ENCODE results near the gene TMEM106B.

DNA sequence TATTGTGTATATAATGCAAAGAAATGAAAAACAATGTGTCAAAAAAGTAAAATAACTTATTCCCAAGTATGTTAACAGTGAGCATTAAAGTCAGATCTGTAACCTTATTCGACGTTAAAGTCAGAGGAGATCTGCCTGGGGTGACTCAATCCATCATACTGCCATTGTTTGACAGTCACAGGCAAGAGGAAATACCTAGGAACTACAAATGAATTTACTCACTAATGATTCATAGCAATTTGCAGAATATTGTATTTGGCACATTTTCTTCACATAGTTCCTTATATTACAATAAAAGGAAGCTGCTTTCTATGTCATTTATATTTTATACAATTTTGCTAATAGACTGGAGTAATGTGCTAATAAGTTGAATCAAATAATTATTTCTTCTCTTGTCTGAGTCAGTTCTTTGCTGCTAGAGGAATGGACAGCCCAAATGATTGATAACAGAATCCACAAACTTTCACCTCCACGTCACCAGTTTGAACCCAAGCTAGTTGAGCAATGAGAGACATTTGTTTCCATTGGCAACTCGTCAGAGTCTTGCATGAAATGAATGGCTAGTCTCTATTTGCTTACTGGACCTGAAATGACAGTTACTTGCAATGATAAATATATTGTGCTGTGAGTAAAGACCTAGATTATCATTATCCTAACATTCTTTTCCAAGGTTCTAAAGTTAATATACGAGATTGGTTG is 48.5 kb upstream of the TMEM106B start:
- TF ChIP-seq, protein P1, sequence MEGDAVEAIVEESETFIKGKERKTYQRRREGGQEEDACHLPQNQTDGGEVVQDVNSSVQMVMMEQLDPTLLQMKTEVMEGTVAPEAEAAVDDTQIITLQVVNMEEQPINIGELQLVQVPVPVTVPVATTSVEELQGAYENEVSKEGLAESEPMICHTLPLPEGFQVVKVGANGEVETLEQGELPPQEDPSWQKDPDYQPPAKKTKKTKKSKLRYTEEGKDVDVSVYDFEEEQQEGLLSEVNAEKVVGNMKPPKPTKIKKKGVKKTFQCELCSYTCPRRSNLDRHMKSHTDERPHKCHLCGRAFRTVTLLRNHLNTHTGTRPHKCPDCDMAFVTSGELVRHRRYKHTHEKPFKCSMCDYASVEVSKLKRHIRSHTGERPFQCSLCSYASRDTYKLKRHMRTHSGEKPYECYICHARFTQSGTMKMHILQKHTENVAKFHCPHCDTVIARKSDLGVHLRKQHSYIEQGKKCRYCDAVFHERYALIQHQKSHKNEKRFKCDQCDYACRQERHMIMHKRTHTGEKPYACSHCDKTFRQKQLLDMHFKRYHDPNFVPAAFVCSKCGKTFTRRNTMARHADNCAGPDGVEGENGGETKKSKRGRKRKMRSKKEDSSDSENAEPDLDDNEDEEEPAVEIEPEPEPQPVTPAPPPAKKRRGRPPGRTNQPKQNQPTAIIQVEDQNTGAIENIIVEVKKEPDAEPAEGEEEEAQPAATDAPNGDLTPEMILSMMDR (conservative IDR thresholded peaks at IDR 0.05; ENCODE audit: low read length), result no peak
- no peak for TF ChIP-seq EZH2phosphoT487 (IDR thresholded peaks at IDR 0.05; ENCODE audit: borderline replicate concordance, low read depth, low read length)

All from OCI-LY7 (cell line).